GM23338 (cell line): ENCODE data around the gene PKM. TPM values are rescaled to one million over a fixed set of nuclear protein-coding genes. Genes with fewer than 3 reads are reported as not detected.
A peak's percentile ranks its signal among the peaks of the same experiment; 100 is the strongest.

ENCODE experiments used
- ATAC-seq: fragments of 200-7000 bp; cut with Tn5 transposase; 3 replicates; pipeline ENCODE4 v1.9.1; 2020
- DNase-seq: peaks from one replicate; pipeline ENCODE4 v3.0.0-alpha.2; 2015; ENCODE audit warnings: low spot score
- H2AFZ ChIP-seq: fragments of 200-600 bp; sonication (generic); 2 replicates; pipeline ENCODE4 v1.8.0; 2016; ENCODE audit warnings: antibody characterized with exemption, mild to moderate bottlenecking, moderate library complexity
- H3F3A ChIP-seq: fragments of 200-600 bp; sonication (generic); replicated peaks from 2 replicates; pipeline ENCODE4 v1.8.0; 2017; ENCODE audit warnings: antibody characterized with exemption, mixed run types, low read depth
- H3K27ac ChIP-seq: fragments of 200-600 bp; sonication (generic); 2 replicates; pipeline ENCODE4 v1.6.1; 2016; ENCODE audit warnings: low read depth
- H3K27me3 ChIP-seq: fragments of 200-600 bp; sonication (generic); 2 replicates; pipeline ENCODE4 v1.8.0; 2016; ENCODE audit warnings: mild to moderate bottlenecking, mixed run types, moderate library complexity; ENCODE audit not compliant: insufficient read depth
- H3K36me3 ChIP-seq: fragments of 200-600 bp; sonication (generic); 2 replicates; pipeline ENCODE4 v1.8.0; 2016; ENCODE audit warnings: mild to moderate bottlenecking; ENCODE audit not compliant: insufficient read depth
- H3K4me1 ChIP-seq: fragments of 200-600 bp; sonication (generic); 2 replicates; pipeline ENCODE4 v1.8.0; 2016; ENCODE audit warnings: mild to moderate bottlenecking, moderate library complexity; ENCODE audit not compliant: insufficient read depth
- H3K4me2 ChIP-seq: fragments of 200-600 bp; sonication (generic); 2 replicates; pipeline ENCODE4 v1.7.1; 2017; ENCODE audit warnings: mixed run types
- H3K4me3 ChIP-seq: fragments of 200-600 bp; sonication (generic); 2 replicates; pipeline ENCODE4 v1.6.1; 2016; ENCODE audit warnings: mixed run types
- H3K79me2 ChIP-seq: fragments of 200-600 bp; sonication (generic); replicated peaks from 2 replicates; pipeline ENCODE4 v1.8.0; 2017; ENCODE audit warnings: mild to moderate bottlenecking; ENCODE audit not compliant: insufficient read depth
- H3K9me2 ChIP-seq: fragments of 200-600 bp; sonication (generic); 2 replicates; pipeline ENCODE4 v1.8.0; 2017; ENCODE audit not compliant: insufficient read depth
- H4K20me1 ChIP-seq: fragments of 200-600 bp; sonication (generic); replicated peaks from 2 replicates; pipeline ENCODE4 v1.8.0; 2017; ENCODE audit warnings: mild to moderate bottlenecking; ENCODE audit not compliant: insufficient read depth
- H3K27ac Mint-ChIP-seq: 2 replicates; pipeline ENCODE4 v1.8.0; 2020; ENCODE audit warnings: inconsistent platforms, mild to moderate bottlenecking, moderate library complexity, mixed read lengths
- H3K27me3 Mint-ChIP-seq: 3 replicates; pipeline ENCODE4 v1.8.0; 2022; ENCODE audit warnings: low read depth, mild to moderate bottlenecking, moderate library complexity, mixed read lengths, inconsistent platforms; ENCODE audit not compliant: insufficient read depth, poor library complexity
- H3K36me3 Mint-ChIP-seq: 3 replicates; pipeline ENCODE4 v1.8.0; 2021; ENCODE audit warnings: low read depth, mild to moderate bottlenecking, inconsistent platforms, moderate library complexity, mixed read lengths
- H3K4me1 Mint-ChIP-seq: 3 replicates; pipeline ENCODE4 v1.8.0; 2020; ENCODE audit warnings: mild to moderate bottlenecking, inconsistent platforms, mixed read lengths
- H3K4me3 Mint-ChIP-seq: 3 replicates; pipeline ENCODE4 v1.8.0; 2021; ENCODE audit warnings: moderate library complexity, mild to moderate bottlenecking, inconsistent platforms, mixed read lengths
- H3K9me3 Mint-ChIP-seq: 3 replicates; pipeline ENCODE4 v1.8.0; 2020; ENCODE audit warnings: moderate library complexity, mild to moderate bottlenecking, inconsistent platforms, mixed read lengths
- CREB1 ChIP-seq: fragments of 250-450 bp; sonication (Bioruptor Pico); IDR thresholded peaks from 2 replicates; pipeline ENCODE4 v1.5.0; 2020; ENCODE audit warnings: low read depth, mild to moderate bottlenecking, moderate library complexity
- EZH2 ChIP-seq: fragments of 200-600 bp; sonication (generic); IDR thresholded peaks from one replicate; pipeline ENCODE4 v1.8.0; 2017; ENCODE audit warnings: antibody characterized with exemption, mild to moderate bottlenecking, low read depth; ENCODE audit not compliant: unreplicated experiment
- EZH2phosphoT487 ChIP-seq: fragments of 200-600 bp; sonication (generic); IDR thresholded peaks from one replicate; pipeline ENCODE4 v1.8.1; 2018; ENCODE audit warnings: antibody characterized with exemption; ENCODE audit not compliant: unreplicated experiment
- JUNB ChIP-seq: IDR thresholded peaks from one replicate; pipeline ENCODE4 v1.6.1; 2016; ENCODE audit warnings: antibody characterized with exemption; ENCODE audit not compliant: unreplicated experiment
- NANOG ChIP-seq: IDR thresholded peaks from 2 replicates; pipeline ENCODE4 v1.6.1; 2016; ENCODE audit warnings: antibody characterized with exemption, borderline replicate concordance
- POLR2AphosphoS5 ChIP-seq: IDR thresholded peaks from 2 replicates; pipeline ENCODE4 v1.6.1; 2016; ENCODE audit warnings: antibody characterized with exemption, low read depth
- REST ChIP-seq: IDR thresholded peaks from one replicate; pipeline ENCODE4 v1.6.1; 2018; ENCODE audit warnings: antibody characterized with exemption; ENCODE audit not compliant: unreplicated experiment
- STAT1 ChIP-seq: IDR thresholded peaks from one replicate; pipeline ENCODE4 v1.6.1; 2016; ENCODE audit warnings: antibody characterized with exemption; ENCODE audit not compliant: unreplicated experiment
- ZNF114 ChIP-seq: fragments of 250-450 bp; sonication (Bioruptor Pico); IDR thresholded peaks from 2 replicates; pipeline ENCODE4 v1.5.0; 2020; ENCODE audit warnings: mild to moderate bottlenecking, moderate library complexity
- ZNF331 ChIP-seq: fragments of 250-450 bp; sonication (Bioruptor Pico); IDR thresholded peaks from 2 replicates; pipeline ENCODE4 v1.5.0; 2020; ENCODE audit warnings: low read depth, mild to moderate bottlenecking, moderate library complexity
- ZNF462 ChIP-seq: fragments of 250-450 bp; sonication (Bioruptor Pico); IDR thresholded peaks from 2 replicates; pipeline ENCODE4 v1.5.0; 2020; ENCODE audit warnings: mild to moderate bottlenecking, moderate library complexity
- polyA plus RNA-seq: library from polyadenylated mRNA; unstranded; fragments of >200 nt; fragmentation: Nextera tagmentation; extraction: Ambion mirVana; gene quantifications from 2 replicates; pipeline ENCODE4 v1.2.1, GENCODE V29; 2016
- total RNA-seq: library from RNA; depleted of rRNA; stranded (reverse); fragments of >200 nt; shearing (Covaris generic); gene quantifications from 2 replicates; pipeline ENCODE4 v1.2.3, GENCODE V29; 2014
- TF ChIP-seq, protein P1 (sequence below), 2 experiments: fragments of 200-600 bp in 1 of 2; sonication (generic) in 1 of 2; conservative IDR thresholded peaks; 2 replicates each; pipeline versions ENCODE4 v1.5.1 to v1.6.1; 2016 to 2017; ENCODE audit warnings: antibody characterized with exemption in 2 of 2, low read depth in 2 of 2, mild to moderate bottlenecking in 2 of 2, moderate library complexity in 1 of 2
- TF ChIP-seq, protein P2 (sequence below): IDR thresholded peaks from 2 replicates; pipeline ENCODE4 v1.6.1; 2016; ENCODE audit warnings: antibody characterized with exemption

The PKM gene
- total and polyA plus RNA-seq, 2 experiments from 2014 or later = 432 to 1,137 TPM

GRCh38 chr15:72227192-72227586 lies 3.8 kb downstream of the PKM start (continued):
- no peak for TF ChIP-seq EZH2phosphoT487

DNA sequence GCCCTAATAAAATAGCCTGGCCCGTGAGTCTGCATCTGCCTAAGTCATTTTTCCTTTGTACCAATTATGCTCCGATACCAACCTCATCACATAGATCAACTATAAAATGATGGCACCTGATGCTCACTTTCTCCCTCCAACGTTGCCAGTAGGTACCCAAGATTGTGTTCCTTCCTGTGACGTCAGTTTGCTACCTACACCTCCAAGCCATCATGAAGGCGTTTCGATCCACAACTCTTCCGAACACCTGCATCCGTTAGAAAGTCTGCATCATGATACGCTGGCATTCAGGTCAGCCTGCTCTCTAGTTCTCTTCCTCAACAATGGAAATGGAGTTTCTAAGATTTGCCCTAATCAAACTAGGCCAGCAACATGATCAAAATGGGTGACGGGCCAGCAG lies 7.7 kb downstream of the PKM start:
- H4K20me1 ChIP-seq = peaks cover 91% of the 10 kb centered on the region
- H3K9me3 Mint-ChIP-seq = no peaks in the 10 kb centered on the region
- no peaks in the 10 kb centered on the region for H3K9me2 ChIP-seq
- peaks cover 59% of the 10 kb centered on the region for H3K36me3 Mint-ChIP-seq
- DNase-seq (no peak), ATAC-seq (no peak)
- peaks cover 50% of the 10 kb centered on the region for H3K36me3 ChIP-seq
- no peak overlapping the region for H2AFZ ChIP-seq
- 0 out of 2 replicates have a peak overlapping the region, but pooled peaks have one; percentile 43 for H3K4me2 ChIP-seq
- peaks cover 99% of the 10 kb centered on the region for H3K79me2 ChIP-seq
- H3K4me3 ChIP-seq = no peak overlapping the region
- peaks cover 43% of the 10 kb centered on the region for H3K4me1 ChIP-seq
- H3K4me3 Mint-ChIP-seq = no peak overlapping the region
- TF ChIP-seq EZH2phosphoT487 (no peak), POLR2AphosphoS5 (no peak), ZNF462 (CRISPR knock-in tag) (no peak), ZNF114 (no peak), ZNF331 (CRISPR knock-in tag) (no peak), NANOG (no peak), STAT1 (no peak), CREB1 (CRISPR knock-in tag) (no peak), EZH2 (no peak), JUNB (no peak), REST (no peak)
- TF ChIP-seq, protein P1, sequence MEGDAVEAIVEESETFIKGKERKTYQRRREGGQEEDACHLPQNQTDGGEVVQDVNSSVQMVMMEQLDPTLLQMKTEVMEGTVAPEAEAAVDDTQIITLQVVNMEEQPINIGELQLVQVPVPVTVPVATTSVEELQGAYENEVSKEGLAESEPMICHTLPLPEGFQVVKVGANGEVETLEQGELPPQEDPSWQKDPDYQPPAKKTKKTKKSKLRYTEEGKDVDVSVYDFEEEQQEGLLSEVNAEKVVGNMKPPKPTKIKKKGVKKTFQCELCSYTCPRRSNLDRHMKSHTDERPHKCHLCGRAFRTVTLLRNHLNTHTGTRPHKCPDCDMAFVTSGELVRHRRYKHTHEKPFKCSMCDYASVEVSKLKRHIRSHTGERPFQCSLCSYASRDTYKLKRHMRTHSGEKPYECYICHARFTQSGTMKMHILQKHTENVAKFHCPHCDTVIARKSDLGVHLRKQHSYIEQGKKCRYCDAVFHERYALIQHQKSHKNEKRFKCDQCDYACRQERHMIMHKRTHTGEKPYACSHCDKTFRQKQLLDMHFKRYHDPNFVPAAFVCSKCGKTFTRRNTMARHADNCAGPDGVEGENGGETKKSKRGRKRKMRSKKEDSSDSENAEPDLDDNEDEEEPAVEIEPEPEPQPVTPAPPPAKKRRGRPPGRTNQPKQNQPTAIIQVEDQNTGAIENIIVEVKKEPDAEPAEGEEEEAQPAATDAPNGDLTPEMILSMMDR (conservative IDR thresholded peaks at IDR 0.05; ENCODE audit: low read depth in 2 of 2) = no peak
- TF ChIP-seq, protein P2, sequence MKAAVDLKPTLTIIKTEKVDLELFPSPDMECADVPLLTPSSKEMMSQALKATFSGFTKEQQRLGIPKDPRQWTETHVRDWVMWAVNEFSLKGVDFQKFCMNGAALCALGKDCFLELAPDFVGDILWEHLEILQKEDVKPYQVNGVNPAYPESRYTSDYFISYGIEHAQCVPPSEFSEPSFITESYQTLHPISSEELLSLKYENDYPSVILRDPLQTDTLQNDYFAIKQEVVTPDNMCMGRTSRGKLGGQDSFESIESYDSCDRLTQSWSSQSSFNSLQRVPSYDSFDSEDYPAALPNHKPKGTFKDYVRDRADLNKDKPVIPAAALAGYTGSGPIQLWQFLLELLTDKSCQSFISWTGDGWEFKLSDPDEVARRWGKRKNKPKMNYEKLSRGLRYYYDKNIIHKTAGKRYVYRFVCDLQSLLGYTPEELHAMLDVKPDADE = no peak
- H3K27me3 Mint-ChIP-seq = peaks cover 5% of the 10 kb centered on the region
- H3K4me1 Mint-ChIP-seq = peaks cover 56% of the 10 kb centered on the region
- H3K27ac ChIP-seq = 0 out of 2 replicates have a peak overlapping the region, but pooled peaks have one; percentile 26
- peaks cover 18% of the 10 kb centered on the region for H3F3A ChIP-seq
- H3K27ac Mint-ChIP-seq = no peak overlapping the region
- no peaks in the 10 kb centered on the region for H3K27me3 ChIP-seq
